Thoracic aorta (tissue), 2 donors: Measurements from ENCODE around the gene KCNA10. TPM values are rescaled to one million over a fixed set of nuclear protein-coding genes. Genes with fewer than 3 reads are reported as not detected.

Source experiments
- ATAC-seq: fragments of 150-250 bp; one replicate; pipeline ENCODE4 v1.8.0; 2017; ENCODE audit warnings: low read depth; ENCODE audit not compliant: insufficient number of reproducible peaks, low FRiP score
- DNase-seq: peaks from one replicate; pipeline ENCODE4 v3.0.0-alpha.2; 2020; ENCODE audit warnings: low spot score
- H3K27ac ChIP-seq, 2 donors: fragments of 200-600 bp; sonication (generic); 1 replicate in 1 of 2; 2 replicates in 1 of 2; pipeline ENCODE4 v1.5.1; 2016; ENCODE audit warnings: mild to moderate bottlenecking in 2 of 2, moderate library complexity in 2 of 2
- H3K27me3 ChIP-seq: fragments of 200-600 bp; sonication (generic); replicated peaks from 2 replicates; pipeline ENCODE4 v1.6.0; 2016; ENCODE audit warnings: mild to moderate bottlenecking; ENCODE audit not compliant: insufficient read depth
- H3K36me3 ChIP-seq: fragments of 200-600 bp; sonication (generic); one replicate; pipeline ENCODE4 v1.5.1; 2016
- H3K4me1 ChIP-seq, 2 donors: fragments of 200-600 bp; sonication (generic); 1 replicate in 1 of 2; 2 replicates in 1 of 2; pipeline versions ENCODE4 v1.5.1 to v1.6.0; 2016; ENCODE audit warnings: low read depth in 2 of 2, mild to moderate bottlenecking in 1 of 2; ENCODE audit not compliant: control insufficient read depth in 1 of 2
- H3K4me3 ChIP-seq: fragments of 200-600 bp; sonication (generic); 2 replicates; pipeline ENCODE4 v1.5.1; 2016; ENCODE audit warnings: mild to moderate bottlenecking
- H3K9me3 ChIP-seq: fragments of 200-600 bp; sonication (generic); 2 replicates; pipeline ENCODE4 v1.5.1; 2016
- CTCF ChIP-seq: fragments of 200-600 bp; sonication (generic); IDR thresholded peaks from one replicate; pipeline ENCODE4 v1.5.1; 2019; ENCODE audit warnings: antibody characterized with exemption
- total RNA-seq, 2 donors: library from RNA; depleted of rRNA; stranded (reverse); fragments of >200 nt; gene quantifications; one replicate each; pipeline versions ENCODE4 v1.1.0 to v1.2.3, GENCODE V29; 2016

The KCNA10 gene
- total RNA-seq, 2 donors from 2014 or later: not detected

DNA sequence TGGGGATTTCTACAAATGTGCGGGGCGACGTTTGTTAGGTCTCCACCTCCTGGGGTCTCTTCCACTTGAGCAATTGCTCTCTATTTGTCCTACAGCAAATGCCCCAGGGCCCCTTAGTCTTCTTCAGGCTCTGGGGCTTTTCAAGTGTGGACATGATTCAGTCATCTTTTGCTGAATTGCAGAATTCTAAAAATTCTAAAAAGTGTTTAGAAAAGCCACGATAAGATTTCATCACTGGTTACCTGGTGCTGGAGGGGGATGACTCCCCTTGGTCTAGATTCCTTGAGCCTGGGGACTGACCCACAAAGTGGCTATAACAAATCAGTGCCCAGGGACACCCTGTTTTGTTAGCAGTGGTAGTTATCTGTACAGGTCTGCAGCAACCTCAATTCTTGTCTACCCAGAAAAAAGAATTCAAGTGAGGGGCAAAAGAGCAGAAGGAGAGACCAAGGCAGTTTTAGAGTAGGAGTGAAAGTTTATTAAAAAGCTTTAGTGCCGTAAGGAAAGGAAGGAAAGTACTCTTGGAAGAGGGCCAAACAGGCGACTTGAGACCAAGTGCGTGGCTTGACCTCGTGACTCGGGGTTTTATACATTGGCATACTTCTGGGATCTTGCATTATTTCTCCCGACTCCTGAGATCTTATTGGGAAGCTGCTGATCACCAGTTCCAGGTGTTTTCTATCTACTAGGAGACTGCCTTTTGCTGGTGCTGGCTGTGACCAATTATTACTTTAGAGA lies 42.8 kb downstream of the KCNA10 start:
- ATAC-seq: no peak
- no peak for TF ChIP-seq CTCF
- H3K4me1 ChIP-seq: no peaks in the 10 kb centered on the region
- no peak overlapping the region for H3K4me3 ChIP-seq
- no peaks in the 10 kb centered on the region for H3K36me3 ChIP-seq
- no peak overlapping the region for H3K27ac ChIP-seq
- no peak for DNase-seq
- no peaks in the 10 kb centered on the region for H3K27me3 ChIP-seq
- H3K9me3 ChIP-seq: no peaks in the 10 kb centered on the region

GRCh38 chr1:110475362-110476027 lies 43.5 kb downstream of the KCNA10 start:
- TF ChIP-seq CTCF: no peak
- Histone ChIP-seq H3K27me3 (no peaks in the 10 kb centered on the region), H3K27ac (no peak overlapping the region), H3K4me1 (no peaks in the 10 kb centered on the region), H3K36me3 (no peaks in the 10 kb centered on the region), H3K4me3 (no peak overlapping the region), H3K9me3 (no peaks in the 10 kb centered on the region)
- DNase-seq (no peak), ATAC-seq (no peak)

DNA sequence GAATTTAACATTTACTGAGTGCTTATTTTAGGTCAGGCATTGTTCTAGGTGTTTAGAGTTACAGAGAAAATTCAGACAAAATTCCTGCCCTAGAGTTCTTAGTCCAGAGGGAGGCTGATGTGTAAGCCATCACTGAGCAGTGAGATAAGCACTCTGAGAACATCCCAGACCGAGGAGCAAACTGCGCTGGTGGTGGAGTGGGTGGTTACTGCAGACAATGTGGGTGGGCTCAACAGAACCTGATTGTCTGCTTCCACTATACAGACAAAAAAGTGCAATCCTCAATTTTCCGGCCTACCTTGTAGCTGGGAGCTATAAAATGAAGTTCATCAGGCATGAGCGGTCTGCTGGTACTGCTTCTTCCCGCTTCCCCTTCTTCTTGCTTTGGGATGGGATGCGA lies 44.5 kb downstream of the KCNA10 start:
- Histone ChIP-seq H3K4me1 (no peaks in the 10 kb centered on the region), H3K4me3 (no peak overlapping the region), H3K36me3 (no peaks in the 10 kb centered on the region), H3K27me3 (no peaks in the 10 kb centered on the region), H3K9me3 (no peaks in the 10 kb centered on the region), H3K27ac (no peak overlapping the region)
- ATAC-seq: no peak
- TF ChIP-seq CTCF: no peak
- DNase-seq: no peak

GRCh38 chr1:110472546-110472945 lies 46.4 kb downstream of the KCNA10 start:
- no peak for TF ChIP-seq CTCF
- H3K4me1 ChIP-seq: no peaks in the 10 kb centered on the region
- DNase-seq (no peak), ATAC-seq (no peak)
- no peaks in the 10 kb centered on the region for H3K9me3 ChIP-seq
- no peaks in the 10 kb centered on the region for H3K27me3 ChIP-seq
- H3K4me3 ChIP-seq: no peak overlapping the region
- no peak overlapping the region for H3K27ac ChIP-seq
- no peaks in the 10 kb centered on the region for H3K36me3 ChIP-seq

DNA sequence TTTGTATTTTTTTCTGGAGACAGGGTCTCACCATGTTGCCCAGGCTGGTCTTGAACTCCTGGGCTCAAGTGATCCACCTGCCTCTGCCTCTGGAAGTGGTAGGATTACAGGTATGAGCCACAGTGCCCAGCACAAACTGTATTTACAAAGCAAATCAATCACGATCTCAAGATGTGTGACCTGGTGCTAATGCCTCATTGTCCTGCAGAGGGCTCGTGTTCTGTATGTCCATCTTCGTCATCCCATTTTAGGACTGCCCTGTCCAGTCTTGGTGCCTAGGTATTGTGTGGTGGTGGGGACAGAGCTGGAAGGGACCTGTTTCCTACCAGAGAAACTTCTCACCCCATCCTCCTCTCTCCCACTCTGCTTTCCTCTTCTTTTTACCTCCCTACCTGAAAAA lies 47.8 kb downstream of the KCNA10 start:
- no peaks in the 10 kb centered on the region for H3K9me3 ChIP-seq
- no peak for DNase-seq
- H3K27me3 ChIP-seq: no peaks in the 10 kb centered on the region
- H3K4me1 ChIP-seq: no peaks in the 10 kb centered on the region
- no peak overlapping the region for H3K27ac ChIP-seq
- no peak overlapping the region for H3K4me3 ChIP-seq
- no peak for ATAC-seq
- H3K36me3 ChIP-seq: no peaks in the 10 kb centered on the region
- no peak for TF ChIP-seq CTCF

Other genes starting within 250 kb of the KCNA10 start
- gene RBM15, start 179.8 kb downstream of the KCNA10 start, total RNA-seq: 10 to 100 TPM; 27.3 to 53.5 TPM
- gene SLC16A4, start 128.1 kb downstream of the KCNA10 start, total RNA-seq: 10 to 100 TPM; 29.8 to 48.5 TPM
- gene LAMTOR5, start 111.5 kb downstream of the KCNA10 start, total RNA-seq: 10 to 100 TPM; 76.6 to 95.2 TPM
- gene PROK1, start 68.0 kb downstream of the KCNA10 start, total RNA-seq: under 1 TPM; 0.27 to 0.63 TPM
- gene KCNA2, start 87.2 kb upstream of the KCNA10 start, total RNA-seq: 1 to 10 TPM; 2.0 to 3.1 TPM
- 1 to 10 TPM; 1.8 to 3.9 TPM for gene KCNA3, start 155.8 kb upstream of the KCNA10 start, total RNA-seq